H1 (cell line): ENCODE data around the gene SLC5A11. TPM values are rescaled to one million over a fixed set of nuclear protein-coding genes. Genes with fewer than 3 reads are reported as not detected.

ENCODE experiments used
- CTCF ChIA-PET: fragments of 300-600 bp; sonication (Branson Sonifier 250); formaldehyde crosslinking; loops from one replicate; lab custom pipeline; 2021; ENCODE audit not compliant: partially characterized antibody; lab: Charles Lee
- POLR2A ChIA-PET: fragments of 300-600 bp; sonication (Branson Sonifier 250); formaldehyde crosslinking; loops from one replicate; lab custom pipeline; 2021; ENCODE audit warnings: inconsistent platforms; ENCODE audit not compliant: partially characterized antibody; lab: Charles Lee
- DNase-seq, 2 experiments: peaks; one replicate each; pipeline versions ENCODE4 v3.0.0 to v3.0.0-alpha.2; 2010 to 2022; ENCODE audit warnings: low spot score in 2 of 2, low read depth in 1 of 2, mixed read lengths in 1 of 2
- FAIRE-seq: peaks from 2 replicates; lab custom pipeline; 2011; peaks lifted over from hg19 to GRCh38; lab: Jason Lieb, UNC
- H2AFZ ChIP-seq: 2 replicates; pipeline ENCODE4 v1.8.1; 2012; ENCODE audit warnings: low read length, inconsistent platforms
- H2AK5ac ChIP-seq: 2 replicates; pipeline ENCODE4 v1.6.1; 2013; ENCODE audit warnings: low read depth, low read length
- H2BK120ac ChIP-seq: replicated peaks from 2 replicates; pipeline ENCODE3; 2013; ENCODE audit warnings: low read depth, low read length, inconsistent platforms
- H2BK12ac ChIP-seq: 2 replicates; pipeline ENCODE4 v1.6.1; 2013; ENCODE audit warnings: low read depth, low read length
- H2BK15ac ChIP-seq: 2 replicates; pipeline ENCODE4 v1.6.1; 2013; ENCODE audit warnings: low read length
- H2BK20ac ChIP-seq: 2 replicates; pipeline ENCODE4 v1.6.1; 2013; ENCODE audit warnings: low read length
- H2BK5ac ChIP-seq: 2 replicates; pipeline ENCODE4 v1.6.1; 2013; ENCODE audit warnings: low read depth, low read length
- H3K14ac ChIP-seq: 2 replicates; pipeline ENCODE4 v1.6.1; 2013; ENCODE audit warnings: inconsistent platforms; ENCODE audit not compliant: insufficient read length
- H3K18ac ChIP-seq: 2 replicates; pipeline ENCODE4 v1.6.1; 2013; ENCODE audit warnings: low read length; ENCODE audit errors: extremely low read depth
- H3K23ac ChIP-seq: 2 replicates; pipeline ENCODE4 v1.6.1; 2013; ENCODE audit warnings: inconsistent platforms; ENCODE audit not compliant: insufficient read length
- H3K23me2 ChIP-seq: 2 replicates; pipeline ENCODE4 v1.6.1; 2013; ENCODE audit warnings: low read depth, low read length
- H3K27ac ChIP-seq: 2 replicates; pipeline ENCODE4 v1.6.1; 2011; ENCODE audit warnings: low read depth, low read length, inconsistent platforms
- H3K27me3 ChIP-seq, 4 experiments: replicated peaks in 1 of 4; 1 replicate in 1 of 4; 2 replicates in 3 of 4; pipeline versions ENCODE4 v1.6.1 to v1.8.1; 2011 to 2013; ENCODE audit warnings: low read length in 3 of 4, mild to moderate bottlenecking in 3 of 4, inconsistent platforms in 2 of 4, mixed read lengths in 2 of 4, moderate library complexity in 1 of 4; ENCODE audit not compliant: control insufficient read depth in 3 of 4, insufficient read depth in 3 of 4; ENCODE audit errors: extremely low read depth in 1 of 4
- H3K36me3 ChIP-seq, 4 experiments: 2 replicates each; pipeline versions ENCODE4 v1.6.1 to v1.8.1; 2011 to 2013; ENCODE audit warnings: mild to moderate bottlenecking in 4 of 4, low read length in 3 of 4, moderate library complexity in 2 of 4, control low read depth in 1 of 4, inconsistent platforms in 1 of 4; ENCODE audit not compliant: insufficient read depth in 4 of 4, control insufficient read depth in 2 of 4
- H3K4ac ChIP-seq: replicated peaks from 2 replicates; pipeline ENCODE3; 2013; ENCODE audit warnings: low read length, low read depth, mixed read lengths, inconsistent platforms; ENCODE audit not compliant: insufficient read length
- H3K4me1 ChIP-seq, 4 experiments: replicated peaks in 1 of 4; 1 replicate in 1 of 4; 2 replicates in 3 of 4; pipeline versions ENCODE4 v1.6.1 to v1.8.1; 2011 to 2013; ENCODE audit warnings: low read length in 3 of 4, inconsistent platforms in 2 of 4, mixed read lengths in 1 of 4; ENCODE audit not compliant: insufficient read depth in 4 of 4, control insufficient read depth in 3 of 4
- H3K4me2 ChIP-seq, 2 experiments: 2 replicates each; pipeline versions ENCODE4 v1.6.1 to v1.8.1; 2011 to 2013; ENCODE audit warnings: low read depth in 2 of 2, low read length in 2 of 2, control low read depth in 1 of 2, inconsistent platforms in 1 of 2, mild to moderate bottlenecking in 1 of 2; ENCODE audit not compliant: insufficient read depth in 1 of 2
- H3K4me3 ChIP-seq, 4 experiments: fragments of 200-600, 300-600 bp in 1 of 4; sonication (generic), shearing (Covaris generic), sonication (Bioruptor Twin) in 1 of 4; 2 replicates each; pipeline versions ENCODE4 v1.5.1 to v1.8.1; 2011 to 2016; ENCODE audit warnings: low read length in 4 of 4, low read depth in 3 of 4, control low read depth in 2 of 4, inconsistent platforms in 2 of 4, mild to moderate bottlenecking in 2 of 4, mixed read lengths in 1 of 4, moderate library complexity in 1 of 4; ENCODE audit not compliant: insufficient read depth in 2 of 4; ENCODE audit errors: extremely low read depth in 1 of 4
- H3K56ac ChIP-seq: replicated peaks from 2 replicates; pipeline ENCODE3; 2013; ENCODE audit warnings: low read depth, mild to moderate bottlenecking, mixed read lengths, low read length, inconsistent platforms; ENCODE audit not compliant: insufficient read length
- H3K79me1 ChIP-seq: 2 replicates; pipeline ENCODE4 v1.6.1; 2013; ENCODE audit warnings: low read depth, low read length, control low read depth
- H3K79me2 ChIP-seq, 2 experiments: 2 replicates each; pipeline versions ENCODE4 v1.6.1 to v1.8.1; 2012 to 2013; ENCODE audit warnings: low read length in 2 of 2, mild to moderate bottlenecking in 2 of 2, inconsistent platforms in 1 of 2; ENCODE audit not compliant: insufficient read depth in 2 of 2, control insufficient read depth in 1 of 2
- H3K9ac ChIP-seq, 4 experiments: replicated peaks in 1 of 4; 1 replicate in 1 of 4; 2 replicates in 3 of 4; pipeline versions ENCODE4 v1.6.1 to v1.8.1; 2011 to 2013; ENCODE audit warnings: low read depth in 3 of 4, low read length in 3 of 4, control low read depth in 2 of 4, mild to moderate bottlenecking in 2 of 4, moderate library complexity in 2 of 4, inconsistent platforms in 1 of 4; ENCODE audit errors: extremely low read depth in 1 of 4
- H3K9me3 ChIP-seq, 2 experiments: 2 replicates each; pipeline versions ENCODE4 v1.6.1 to v1.8.1; 2012 to 2013; ENCODE audit warnings: mild to moderate bottlenecking in 2 of 2, moderate library complexity in 2 of 2, control low read depth in 1 of 2, inconsistent platforms in 1 of 2, low read depth in 1 of 2, low read length in 1 of 2, mixed read lengths in 1 of 2; ENCODE audit not compliant: insufficient read depth in 2 of 2
- H4K20me1 ChIP-seq, 2 experiments: replicated peaks in 1 of 2; 2 replicates each; pipeline versions ENCODE3 to v1.8.1; 2011 to 2013; ENCODE audit warnings: inconsistent platforms in 2 of 2, low read length in 2 of 2, mild to moderate bottlenecking in 1 of 2; ENCODE audit not compliant: insufficient read depth in 2 of 2, control insufficient read depth in 1 of 2
- H4K5ac ChIP-seq: 2 replicates; pipeline ENCODE4 v1.6.1; 2013; ENCODE audit warnings: low read length, low read depth, mixed read lengths, inconsistent platforms; ENCODE audit not compliant: insufficient read length
- H4K8ac ChIP-seq: 2 replicates; pipeline ENCODE4 v1.8.0; 2013; ENCODE audit warnings: mild to moderate bottlenecking, moderate library complexity, low read length, inconsistent platforms; ENCODE audit not compliant: insufficient read depth; ENCODE audit errors: extremely low read depth
- H4K91ac ChIP-seq: replicated peaks from 2 replicates; pipeline ENCODE3; 2013; ENCODE audit warnings: low read length, mixed read lengths, inconsistent platforms; ENCODE audit not compliant: insufficient read length
- ASH2L ChIP-seq: fragments of 200-600, 300-600 bp; sonication (generic); IDR thresholded peaks from one replicate; pipeline ENCODE4 v1.7.1; 2017; ENCODE audit warnings: low read length
- FOSL1 ChIP-seq: IDR thresholded peaks from 2 replicates; pipeline ENCODE4 v1.6.1; 2011; ENCODE audit warnings: mild to moderate bottlenecking, low read depth, low read length, moderate library complexity; ENCODE audit not compliant: insufficient read depth
- KDM5A ChIP-seq: fragments of 200-600 bp; IDR thresholded peaks from 2 replicates; pipeline ENCODE4 v1.7.1; 2012; ENCODE audit warnings: mild to moderate bottlenecking, low read length, inconsistent platforms, mixed read lengths
- NANOG ChIP-seq: IDR thresholded peaks from 2 replicates; pipeline ENCODE4 v1.6.1; 2011; ENCODE audit warnings: low read length, low read depth, mild to moderate bottlenecking, inconsistent platforms; ENCODE audit not compliant: insufficient read depth, poor library complexity, severe bottlenecking
- NRF1 ChIP-seq: IDR thresholded peaks from 2 replicates; pipeline ENCODE4 v1.6.1; 2011; ENCODE audit warnings: mild to moderate bottlenecking, low read depth, low read length, improper control_type of control experiment
- POLR2A ChIP-seq, 2 experiments: IDR thresholded peaks; 1 replicate in 1 of 2; 2 replicates in 1 of 2; pipeline ENCODE4 v1.6.1; 2011; ENCODE audit warnings: low read depth in 2 of 2, low read length in 2 of 2, mild to moderate bottlenecking in 2 of 2; ENCODE audit errors: control extremely low read depth in 1 of 2
- SIX5 ChIP-seq: IDR thresholded peaks from 2 replicates; pipeline ENCODE4 v1.6.1; 2011; ENCODE audit warnings: mild to moderate bottlenecking, low read depth, low read length
- WGBS, 2 experiments: shearing (Covaris generic) in 1 of 2; methylation state at CpG; one replicate each; pipeline versions ENCODE4 v1.1.6 to v1.1.7; 2013 to 2015; ENCODE audit warnings: low lambda C conversion rate in 2 of 2, mixed read lengths in 2 of 2, inconsistent platforms in 1 of 2, low coverage in 1 of 2, missing lambda C conversion rate in 1 of 2; ENCODE audit not compliant: insufficient replicate concordance in 2 of 2, insufficient coverage in 1 of 2, insufficient read length in 1 of 2; ENCODE audit errors: extremely low coverage in 1 of 2, missing lambda C conversion rate in 1 of 2; 5-methylcytosine and 5-hydroxymethylcytosine counted together
- polyA plus RNA-seq, 7 experiments: library from polyadenylated mRNA; depleted of rRNA in 3 of 7; stranded (reverse) in 5 of 7; unstranded in 2 of 7; fragments of >200 nt in 5 of 7; fragments of 200-250 nt in 2 of 7; gene quantifications; 1 replicate in 5 of 7; 2 replicates in 1 of 7; 4 replicates in 1 of 7; pipeline versions ENCODE4 v1.2.1 to v1.2.3, GENCODE V29; 2011 to 2013; ENCODE audit warnings: missing spikeins in 2 of 7, mixed read lengths in 2 of 7
- total RNA-seq: library from RNA; stranded (reverse); fragmentation: NEBNext Ultra II Directional; extraction: Animal tissue kit (Norgen Biotek cat#: 25700); gene quantifications from 2 replicates; pipeline ENCODE4 v1.2.1, GENCODE V29; 2021

The SLC5A11 gene
- total and polyA plus RNA-seq, 2 of the 8 experiments (the other 6 are each of a cell fraction or from before 2014, with no cell fraction given): 0.26 to 0.59 TPM

DNA sequence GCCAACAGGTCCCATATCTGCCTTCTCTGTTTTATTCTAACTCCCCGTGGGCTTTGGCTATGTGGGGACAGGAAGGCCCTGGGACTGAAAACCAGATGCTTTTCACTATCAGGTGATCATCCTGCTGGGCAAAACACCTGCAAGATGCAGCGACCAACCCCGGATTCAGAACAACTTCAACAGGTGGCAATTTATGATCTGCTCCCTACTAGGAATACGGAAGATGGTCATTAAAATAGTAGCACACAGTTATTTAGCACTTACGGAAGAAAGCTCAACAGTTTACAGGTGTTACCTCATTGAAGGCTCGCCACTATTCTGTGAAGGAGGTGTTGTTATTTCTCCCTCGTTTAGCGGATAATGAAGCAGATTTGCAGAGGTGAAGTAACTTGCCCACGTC, 7.8 kb upstream of the SLC5A11 start:
- Histone ChIP-seq H3K79me2 (no peaks in the 10 kb centered on the region), H2BK120ac (no peak overlapping the region), H3K56ac (no peak overlapping the region), H2BK15ac (no peak overlapping the region), H4K8ac (no peak overlapping the region), H2AK5ac (no peak overlapping the region), H4K5ac (no peak overlapping the region), H3K23me2 (peaks cover 4% of the 10 kb centered on the region; the same call in 1 of the 2 replicates), H2BK12ac (no peak overlapping the region), H3K4me2 (no peak overlapping the region), H4K91ac (no peak overlapping the region), H3K4me3 (no peak overlapping the region), H2BK20ac (no peak overlapping the region), H3K18ac (no peak overlapping the region), H3K27me3 (no peaks in the 10 kb centered on the region), H3K27ac (no peak overlapping the region), H3K79me1 (no peaks in the 10 kb centered on the region), H3K4me1 (no peaks in the 10 kb centered on the region), H3K14ac (no peak overlapping the region), H4K20me1 (peaks cover 0 to 4% of the 10 kb centered on the region in 2 experiments), H3K36me3 (no peaks in the 10 kb centered on the region), H3K9ac (no peak overlapping the region), H2BK5ac (no peak overlapping the region), H3K4ac (no peak overlapping the region), H3K9me3 (no peaks in the 10 kb centered on the region), H2AFZ (no peak overlapping the region), H3K23ac (no peak overlapping the region)
- 90% methylated on average over 9 of the region's 9 CpGs; no CpG with 5 or more reads in 1 of the 2 experiments for WGBS, 2 experiments
- FAIRE-seq (no peak), DNase-seq (no peak)
- POLR2A ChIA-PET: no interaction called here
- TF ChIP-seq SIX5 (no peak), NANOG (no peak), NRF1 (no peak), KDM5A (no peak), POLR2A (IDR thresholded peaks at IDR 0.05; ENCODE audit: control extremely low read depth in 1 of 2, low read depth in 2 of 2, low read length in 2 of 2) (no peak), ASH2L (no peak), FOSL1 (no peak)
- CTCF ChIA-PET: interaction anchor here (1.1 to 2.1 kb wide), 2 partner anchors 26 to 69 kb away, joined by 3 to 4 read pairs; no protein-coding TSS in a partner anchor
